Parathyroid adenoma (tissue), 2 donors: ENCODE results near the gene ADAM23.

Source experiments
- H2AFZ ChIP-seq: fragments of 300-600 bp; sonication (generic); one replicate; pipeline ENCODE4 v1.7.0; 2017; ENCODE audit warnings: antibody characterized with exemption, mild to moderate bottlenecking
- H3K27ac ChIP-seq: fragments of 300-600 bp; sonication (generic); one replicate; pipeline ENCODE4 v1.7.0; 2017
- H3K27me3 ChIP-seq: fragments of 300-600 bp; sonication (generic); one replicate; pipeline ENCODE4 v1.7.0; 2017; ENCODE audit warnings: low read length; ENCODE audit not compliant: control insufficient read depth, insufficient read depth
- H3K36me3 ChIP-seq: fragments of 300-600 bp; sonication (generic); one replicate; pipeline ENCODE4 v1.7.0; 2017; ENCODE audit warnings: low read length; ENCODE audit not compliant: control insufficient read depth, insufficient read depth
- H3K4me1 ChIP-seq: fragments of 300-600 bp; sonication (generic); one replicate; pipeline ENCODE4 v1.7.0; 2017; ENCODE audit warnings: control low read depth
- H3K4me2 ChIP-seq: fragments of 300-600 bp; sonication (generic); one replicate; pipeline ENCODE4 v1.7.0; 2017; ENCODE audit warnings: low read length
- H3K4me3 ChIP-seq: fragments of 300-600 bp; sonication (generic); one replicate; pipeline ENCODE4 v1.7.0; 2017; ENCODE audit warnings: low read depth, low read length
- H3K79me2 ChIP-seq: fragments of 300-600 bp; sonication (generic); one replicate; pipeline ENCODE4 v1.7.0; 2017; ENCODE audit warnings: control low read depth
- H3K9ac ChIP-seq: fragments of 300-600 bp; sonication (generic); one replicate; pipeline ENCODE4 v1.7.0; 2017; ENCODE audit warnings: mild to moderate bottlenecking
- H3K9me3 ChIP-seq: fragments of 300-600 bp; sonication (generic); one replicate; pipeline ENCODE4 v1.7.0; 2017; ENCODE audit warnings: low read length; ENCODE audit not compliant: control insufficient read depth
- CTCF ChIP-seq: fragments of 300-600 bp; sonication (generic); IDR thresholded peaks from one replicate; pipeline ENCODE4 v1.7.0; 2017; ENCODE audit warnings: antibody characterized with exemption, mild to moderate bottlenecking
- donor health status: primary hyperparathyroidism.

ADAM23 gene

GRCh38 chr2:206635015-206635414, 191.7 kb downstream of the ADAM23 start:
- Histone ChIP-seq H3K9me3 (no peaks in the 10 kb centered on the region), H3K79me2 (no peaks in the 10 kb centered on the region), H2AFZ (no peak overlapping the region), H3K4me2 (no peak overlapping the region), H3K9ac (no peak overlapping the region), H3K27me3 (no peaks in the 10 kb centered on the region), H3K4me3 (no peak overlapping the region), H3K36me3 (no peaks in the 10 kb centered on the region), H3K4me1 (no peaks in the 10 kb centered on the region), H3K27ac (no peak overlapping the region)
- TF ChIP-seq CTCF, result no peak

GRCh38 chr2:206639636-206640035, 196.3 kb downstream of the ADAM23 start:
- no peak overlapping the region for H2AFZ ChIP-seq
- no peaks in the 10 kb centered on the region for H3K36me3 ChIP-seq
- H3K27ac ChIP-seq, result no peak overlapping the region
- no peaks in the 10 kb centered on the region for H3K4me1 ChIP-seq
- H3K79me2 ChIP-seq, result no peaks in the 10 kb centered on the region
- H3K4me2 ChIP-seq, result no peak overlapping the region
- no peaks in the 10 kb centered on the region for H3K27me3 ChIP-seq
- no peak overlapping the region for H3K4me3 ChIP-seq
- no peak overlapping the region for H3K9ac ChIP-seq
- TF ChIP-seq CTCF, result no peak
- H3K9me3 ChIP-seq, result no peaks in the 10 kb centered on the region

- Histone ChIP-seq H3K79me2 (no peaks in the 10 kb centered on the region), H3K27me3 (no peaks in the 10 kb centered on the region), H3K9ac (no peak overlapping the region), H3K9me3 (no peaks in the 10 kb centered on the region), H3K4me2 (no peak overlapping the region), H3K4me3 (no peak overlapping the region), H2AFZ (no peak overlapping the region), H3K27ac (no peak overlapping the region), H3K4me1 (no peaks in the 10 kb centered on the region), H3K36me3 (no peaks in the 10 kb centered on the region)
- TF ChIP-seq CTCF, result no peak
Observed at GRCh38 chr2:206641226-206641625, 197.9 kb downstream of the ADAM23 start.

GRCh38 chr2:206642075-206643025, 199.0 kb downstream of the ADAM23 start, which contains the start of gene FAM237A:
Gene FAM237A, plus strand, starts transcription at chr2:206642487. Its CDS starts 1,750 bp downstream, at chr2:206644237.
- H3K4me2 ChIP-seq, result no peak within 1 kb of the TSS
- no peaks in the 10 kb centered on the region for H3K9me3 ChIP-seq
- peak within 1 kb of the TSS; percentile 80 for H2AFZ ChIP-seq
- H3K36me3 ChIP-seq, result no peaks in the 10 kb centered on the region
- H3K9ac ChIP-seq, result no peak within 1 kb of the TSS
- no peak within 1 kb of the TSS for H3K4me3 ChIP-seq
- no peaks in the 10 kb centered on the region for H3K79me2 ChIP-seq
- no peaks in the 10 kb centered on the region for H3K27me3 ChIP-seq
- H3K4me1 ChIP-seq, result no peaks in the 10 kb centered on the region
- no peak within 1 kb of the TSS for H3K27ac ChIP-seq
- TF ChIP-seq CTCF, result no peak
